Lung microvascular endothelial cell (primary cell): ENCODE measurements around the gene PODXL2. TPM values are rescaled to one million over a fixed set of nuclear protein-coding genes. Genes with fewer than 3 reads are reported as not detected.
"Not testable (repeated sequence)": the region's sequence is repeated elsewhere in the genome, so short reads cannot be mapped to it uniquely, and the experiment has no call there.

Experiments
- DNase-seq, 2 donors: peaks; one replicate each; pipeline versions ENCODE4 v3.0.0 to v3.0.0-alpha.2; 2010; ENCODE audit warnings: low read depth in 2 of 2
- total RNA-seq: library from RNA; depleted of rRNA; stranded (reverse); fragments of >200 nt; gene quantifications from 2 replicates; pipeline ENCODE4 v1.2.1, GENCODE V29; 2014

PODXL2 gene
- total RNA-seq, 1 donor from 2014 or later = 0.60 TPM

DNA sequence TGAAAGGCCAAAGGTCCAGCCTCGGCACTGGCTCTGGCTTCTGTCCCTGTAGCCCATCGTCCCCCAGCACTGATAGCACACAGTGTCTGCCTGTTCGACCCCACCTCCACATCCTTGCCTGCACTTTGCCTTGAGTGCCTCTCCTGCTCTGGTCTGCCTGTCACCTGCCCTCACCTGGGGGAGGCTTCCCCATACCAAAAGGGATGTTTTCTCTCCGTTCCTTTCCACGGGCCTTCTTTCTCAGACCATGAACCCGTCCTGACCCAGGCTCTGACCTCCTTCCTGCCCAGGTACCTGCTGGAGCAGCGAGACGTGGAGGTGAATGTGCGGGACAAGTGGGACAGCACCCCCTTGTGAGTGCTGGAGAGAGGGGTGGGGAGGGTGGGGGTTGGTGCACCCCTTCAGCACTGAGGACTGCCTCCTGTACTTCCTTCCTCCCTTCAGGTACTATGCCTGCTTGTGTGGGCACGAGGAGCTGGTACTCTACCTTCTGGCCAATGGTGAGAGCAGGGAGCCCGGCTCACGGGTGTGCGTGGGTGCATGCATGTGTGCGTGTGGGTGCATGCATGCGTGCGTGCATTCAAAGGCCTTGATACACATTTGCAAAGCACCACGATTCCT is 45.2 kb downstream of the PODXL2 start:
- no peak for DNase-seq

DNA sequence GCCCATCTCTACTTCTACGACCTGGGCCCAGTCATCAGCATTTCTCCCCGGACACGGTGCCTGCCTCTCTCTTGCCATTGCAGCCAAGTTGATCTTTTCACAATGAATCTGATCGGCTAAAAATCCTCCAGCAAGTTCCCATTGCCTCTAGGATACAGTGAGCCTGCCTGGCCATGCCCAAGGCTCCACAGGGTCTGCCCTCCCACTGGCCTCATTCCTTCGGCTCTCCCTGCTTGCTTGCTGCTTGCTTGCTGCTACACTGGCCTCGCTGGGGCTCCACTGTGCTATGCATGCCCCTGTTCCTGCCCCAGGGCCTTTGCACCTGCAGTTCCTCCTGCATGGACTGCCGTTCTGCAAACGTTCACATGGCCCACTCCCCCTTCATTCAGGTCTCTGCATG is 45.8 kb downstream of the PODXL2 start:
- DNase-seq = no peak

DNA sequence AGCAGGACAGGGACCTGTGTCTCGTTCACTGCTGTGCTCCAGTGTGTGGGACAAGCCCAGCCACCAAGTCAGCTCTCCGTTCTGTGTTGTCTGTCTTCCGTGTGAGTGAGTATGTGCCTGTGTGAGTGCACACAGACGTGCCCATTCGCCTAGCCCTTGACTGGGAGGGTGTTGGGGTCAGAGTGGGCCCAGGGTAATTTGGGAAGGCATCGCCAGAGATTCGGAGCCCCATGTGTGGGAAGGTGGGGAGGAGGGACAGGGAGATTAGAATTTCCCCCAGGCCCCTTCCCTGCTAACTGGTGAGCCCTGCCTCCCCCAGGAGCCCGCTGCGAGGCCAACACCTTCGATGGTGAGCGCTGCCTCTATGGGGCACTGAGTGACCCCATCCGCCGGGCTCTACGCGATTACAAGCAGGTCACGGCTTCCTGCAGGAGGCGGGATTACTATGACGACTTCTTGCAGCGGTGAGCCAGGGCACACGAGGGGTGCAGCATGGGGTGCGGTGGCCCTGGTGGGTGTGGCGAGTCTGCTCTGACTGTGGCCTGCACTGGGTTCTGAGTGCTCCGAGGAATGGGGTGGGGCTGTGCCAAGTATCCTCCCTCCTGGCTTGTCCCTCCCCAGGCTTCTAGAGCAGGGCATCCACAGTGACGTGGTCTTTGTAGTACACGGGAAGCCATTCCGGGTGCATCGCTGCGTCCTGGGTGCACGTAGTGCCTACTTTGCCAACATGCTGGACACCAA is 46.8 kb downstream of the PODXL2 start:
- no peak for DNase-seq

DNA sequence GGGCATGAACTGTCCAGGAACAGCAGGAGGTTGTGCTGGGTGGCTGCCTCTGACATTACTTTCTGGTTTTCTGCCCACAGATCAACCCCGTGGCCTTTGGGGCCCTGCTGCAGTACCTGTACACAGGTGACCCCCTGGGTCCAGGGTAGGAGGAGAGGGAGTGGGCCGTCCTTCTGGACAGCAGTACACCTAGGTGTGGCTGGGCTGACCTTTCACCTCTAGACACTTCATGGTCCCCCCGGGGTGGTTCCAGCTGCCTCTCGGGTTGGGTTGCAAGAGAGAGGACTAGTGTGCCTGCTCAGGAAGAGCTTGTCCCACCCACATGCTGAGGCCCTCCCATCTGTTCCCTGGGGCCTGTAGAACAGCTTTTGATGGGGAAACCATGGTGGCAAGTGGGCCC is 47.5 kb downstream of the PODXL2 start:
- no peak for DNase-seq

DNA sequence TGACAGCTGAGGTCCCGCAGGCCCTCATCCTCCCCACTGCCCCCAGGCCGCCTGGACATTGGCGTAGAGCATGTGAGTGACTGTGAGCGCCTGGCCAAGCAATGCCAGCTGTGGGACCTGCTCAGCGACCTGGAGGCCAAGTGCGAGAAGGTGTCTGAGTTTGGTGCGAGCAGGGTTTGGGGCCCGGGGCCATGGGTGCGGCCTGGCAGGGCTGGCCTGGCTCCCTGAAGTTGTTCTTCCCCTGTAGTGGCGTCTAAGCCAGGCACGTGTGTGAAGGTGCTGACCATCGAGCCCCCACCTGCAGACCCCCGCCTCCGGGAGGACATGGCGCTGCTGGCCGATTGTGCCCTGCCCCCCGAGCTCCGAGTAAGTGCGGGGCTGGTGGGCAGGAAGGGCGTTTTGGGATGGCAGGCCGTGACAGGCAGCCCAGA is 48.0 kb downstream of the PODXL2 start:
- DNase-seq = no peak

DNA sequence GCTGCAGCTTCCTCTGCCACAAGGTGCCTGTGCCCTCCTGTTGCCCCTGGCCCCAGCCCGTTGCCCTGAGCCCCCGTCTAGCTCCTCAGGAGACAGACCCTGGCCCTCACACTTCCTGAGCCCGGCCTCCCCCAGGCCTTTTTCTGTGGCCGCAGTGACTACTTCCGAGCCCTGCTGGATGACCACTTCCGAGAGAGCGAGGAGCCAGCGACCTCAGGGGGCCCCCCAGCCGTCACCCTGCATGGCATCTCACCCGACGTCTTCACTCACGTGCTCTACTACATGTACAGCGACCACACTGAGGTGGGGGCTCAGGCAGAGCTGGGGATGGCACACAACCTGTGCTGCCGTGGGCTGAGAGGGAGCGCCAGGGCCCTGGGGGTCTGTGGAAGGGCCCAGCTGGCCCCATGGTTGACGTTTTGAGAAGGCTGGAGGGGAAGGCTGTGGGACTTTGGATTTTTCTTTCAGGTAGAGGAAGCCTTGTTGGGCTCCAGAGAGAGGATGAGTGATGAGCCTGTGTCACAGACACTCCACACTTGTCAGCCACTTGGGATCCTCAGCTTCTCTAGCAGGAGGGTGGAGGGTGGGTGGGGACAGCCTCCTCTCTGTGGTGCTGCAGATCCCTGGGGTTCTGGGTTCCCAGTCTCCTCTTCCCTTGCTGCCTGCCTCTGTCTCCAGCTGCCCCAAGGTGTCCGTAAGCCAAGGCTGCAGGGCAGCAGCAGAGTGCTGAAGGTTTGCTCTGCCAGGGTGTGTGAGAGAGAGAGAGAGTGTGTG is 48.7 kb downstream of the PODXL2 start:
- no peak for DNase-seq

DNA sequence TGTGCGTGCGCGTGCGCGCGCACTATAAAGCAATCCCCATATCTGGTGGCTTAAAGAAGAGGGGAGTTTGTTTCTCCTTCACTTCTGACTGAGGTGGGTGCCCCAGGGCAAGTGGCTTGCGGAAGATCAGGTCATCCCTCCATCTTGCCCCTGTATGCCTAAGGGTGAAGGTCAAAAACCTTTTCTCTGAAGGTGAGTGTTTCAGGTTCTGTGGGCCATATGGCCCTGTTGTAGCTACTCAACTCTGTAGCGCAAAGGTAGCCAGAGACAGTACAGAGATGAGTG is 49.3 kb downstream of the PODXL2 start:
- DNase-seq = no peak

DNA sequence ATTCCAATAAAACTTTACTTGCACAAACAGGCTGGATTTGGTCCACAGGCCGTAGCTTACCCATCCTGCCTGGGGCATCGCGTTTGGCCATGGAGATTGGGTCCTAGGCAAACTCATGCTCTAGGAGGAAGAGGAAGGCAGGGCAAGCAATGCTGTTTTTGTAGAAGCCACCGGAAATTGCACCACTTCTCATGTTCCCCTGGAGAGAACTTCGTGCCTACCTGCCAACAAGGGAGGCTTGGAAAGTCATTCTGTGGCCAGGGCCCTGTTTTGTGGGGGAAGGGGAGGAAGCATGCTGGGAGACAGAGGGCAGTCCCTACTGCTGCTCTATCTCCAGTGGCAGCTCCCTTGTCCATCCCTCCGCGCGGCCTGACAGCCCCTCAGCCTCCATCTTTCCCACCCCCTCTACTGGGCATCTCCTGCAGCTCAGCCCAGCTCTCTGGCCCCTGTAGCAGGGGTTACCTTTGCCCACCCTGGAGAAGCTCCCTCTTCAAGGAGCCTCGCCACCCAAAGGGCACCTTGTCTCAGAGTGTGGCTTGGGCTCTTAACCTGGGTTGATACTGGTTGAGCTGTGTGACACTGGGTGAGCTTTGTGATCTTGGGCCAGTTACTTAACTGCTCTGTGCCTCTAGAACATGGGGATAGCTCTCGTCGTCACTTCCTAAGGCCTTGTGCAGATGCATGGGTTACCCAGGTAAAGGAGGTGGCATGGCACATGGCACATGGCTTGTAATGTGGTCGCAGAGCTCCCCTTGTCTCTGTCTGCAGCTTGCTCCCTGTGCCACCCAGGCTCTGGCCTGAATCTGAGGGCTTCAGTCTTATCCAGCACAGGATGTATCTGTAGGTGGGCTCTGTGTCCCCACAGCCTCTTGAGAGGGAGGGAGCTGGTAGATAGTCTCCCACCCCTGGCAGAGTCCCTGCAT is 49.9 kb downstream of the PODXL2 start:
- DNase-seq = no peak

DNA sequence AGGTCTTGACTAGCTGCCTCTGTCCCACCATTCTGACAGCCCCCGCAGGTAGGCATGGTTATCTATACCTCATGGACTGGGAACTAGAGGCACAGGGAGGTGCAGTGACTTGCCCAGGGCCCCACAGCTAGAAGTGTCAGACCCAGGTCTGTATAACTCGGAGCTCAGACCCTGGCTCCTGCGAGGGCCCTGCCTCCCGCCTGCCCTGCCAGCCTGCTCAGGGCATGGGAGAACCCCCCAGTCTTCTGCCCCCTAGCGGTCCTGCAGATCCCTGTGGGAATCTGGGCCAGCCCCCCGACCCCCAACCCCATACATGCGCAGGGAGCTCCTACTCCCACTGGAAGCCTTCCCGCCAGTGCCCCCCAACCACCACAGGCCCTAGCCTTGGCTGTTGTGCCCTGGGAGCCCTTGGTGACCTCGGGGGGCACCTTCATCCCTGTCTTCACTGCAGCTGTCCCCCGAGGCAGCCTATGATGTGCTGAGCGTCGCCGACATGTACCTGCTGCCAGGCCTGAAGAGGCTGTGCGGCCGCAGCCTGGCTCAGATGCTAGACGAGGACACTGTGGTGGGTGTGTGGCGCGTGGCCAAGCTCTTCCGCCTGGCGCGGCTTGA is 50.7 kb downstream of the PODXL2 start:
- DNase-seq = no peak

DNA sequence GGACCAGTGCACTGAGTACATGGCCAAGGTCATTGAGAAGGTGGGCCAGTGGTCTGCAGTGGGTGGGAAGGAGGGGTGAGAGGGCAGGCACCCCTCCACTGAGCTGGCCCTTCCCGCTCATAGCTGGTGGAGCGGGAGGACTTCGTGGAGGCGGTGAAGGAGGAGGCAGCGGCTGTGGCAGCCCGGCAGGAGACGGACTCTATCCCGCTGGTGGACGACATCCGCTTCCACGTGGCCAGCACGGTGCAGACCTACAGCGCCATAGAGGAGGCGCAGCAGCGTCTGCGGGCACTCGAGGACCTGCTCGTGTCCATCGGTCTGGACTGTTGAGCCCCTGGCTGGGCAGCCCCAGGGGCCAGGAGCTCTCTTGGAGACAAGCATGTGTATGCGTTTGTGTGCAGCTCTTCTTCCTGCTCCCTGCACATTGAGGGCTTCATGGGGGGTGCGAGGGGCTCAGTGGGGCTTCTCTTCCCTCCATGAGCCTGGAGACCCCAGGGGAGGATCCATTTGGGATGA is 51.2 kb downstream of the PODXL2 start:
- DNase-seq = no peak

DNA sequence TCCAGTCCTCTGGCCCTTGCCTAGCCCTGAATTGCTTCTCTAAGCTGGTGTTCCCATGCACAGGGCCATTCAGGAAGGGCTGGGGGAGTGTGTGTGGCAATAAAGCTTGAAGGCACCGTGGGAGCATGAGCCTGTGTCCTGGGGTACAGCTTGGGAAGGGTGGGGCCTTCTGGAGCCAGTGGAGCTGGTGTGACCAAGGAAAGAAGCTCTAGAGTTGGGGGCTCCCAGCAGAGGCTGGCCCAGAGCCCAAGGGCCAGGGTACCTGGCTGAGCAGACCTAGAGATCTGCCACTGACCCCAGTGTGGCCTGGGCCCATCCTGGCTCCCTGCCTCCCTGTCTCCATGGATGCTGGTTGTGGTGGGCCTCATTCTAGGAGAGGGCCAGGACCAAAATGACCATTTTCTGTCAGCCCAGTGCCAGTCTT is 51.8 kb downstream of the PODXL2 start:
- no peak for DNase-seq

DNA sequence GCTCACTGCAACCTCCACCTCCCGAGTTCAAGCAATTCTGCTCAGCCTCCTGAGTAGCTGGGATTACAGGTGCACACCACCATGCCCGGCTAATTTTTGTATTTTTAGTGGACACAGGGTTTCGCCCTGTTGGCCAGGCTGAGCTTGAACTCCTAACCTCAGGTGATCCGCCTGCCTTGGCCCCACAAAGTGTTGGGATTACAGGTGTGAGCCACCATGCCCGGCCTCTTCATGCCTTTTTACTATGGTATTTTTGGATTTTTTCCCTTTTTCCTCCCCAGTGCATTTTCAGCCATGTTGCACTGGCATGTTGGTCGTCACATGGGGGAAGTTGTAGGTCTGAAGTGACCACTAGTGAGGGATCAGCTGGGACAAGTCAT is 53.2 kb downstream of the PODXL2 start:
- DNase-seq = not testable (repeated sequence)

DNA sequence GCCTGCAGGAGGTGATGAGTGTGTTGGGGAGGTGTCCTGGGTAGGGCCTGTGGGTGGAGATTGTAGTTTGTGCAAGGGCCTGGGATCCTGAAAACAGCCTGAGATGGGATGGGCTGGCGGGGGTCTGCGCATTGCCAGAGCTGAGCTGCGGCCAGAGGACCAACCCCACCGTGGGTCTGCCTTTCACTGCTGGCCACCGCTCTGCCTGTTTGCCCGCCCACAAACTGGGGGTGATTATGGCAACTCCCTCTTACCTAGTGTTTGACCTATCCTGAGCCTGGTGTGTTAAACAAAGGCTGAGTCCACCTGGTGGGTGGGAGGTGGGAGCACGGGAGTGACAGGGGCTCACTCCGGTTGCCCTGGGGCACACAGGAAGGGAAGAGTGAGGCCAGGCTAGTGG is 53.6 kb downstream of the PODXL2 start:
- DNase-seq = no peak

DNA sequence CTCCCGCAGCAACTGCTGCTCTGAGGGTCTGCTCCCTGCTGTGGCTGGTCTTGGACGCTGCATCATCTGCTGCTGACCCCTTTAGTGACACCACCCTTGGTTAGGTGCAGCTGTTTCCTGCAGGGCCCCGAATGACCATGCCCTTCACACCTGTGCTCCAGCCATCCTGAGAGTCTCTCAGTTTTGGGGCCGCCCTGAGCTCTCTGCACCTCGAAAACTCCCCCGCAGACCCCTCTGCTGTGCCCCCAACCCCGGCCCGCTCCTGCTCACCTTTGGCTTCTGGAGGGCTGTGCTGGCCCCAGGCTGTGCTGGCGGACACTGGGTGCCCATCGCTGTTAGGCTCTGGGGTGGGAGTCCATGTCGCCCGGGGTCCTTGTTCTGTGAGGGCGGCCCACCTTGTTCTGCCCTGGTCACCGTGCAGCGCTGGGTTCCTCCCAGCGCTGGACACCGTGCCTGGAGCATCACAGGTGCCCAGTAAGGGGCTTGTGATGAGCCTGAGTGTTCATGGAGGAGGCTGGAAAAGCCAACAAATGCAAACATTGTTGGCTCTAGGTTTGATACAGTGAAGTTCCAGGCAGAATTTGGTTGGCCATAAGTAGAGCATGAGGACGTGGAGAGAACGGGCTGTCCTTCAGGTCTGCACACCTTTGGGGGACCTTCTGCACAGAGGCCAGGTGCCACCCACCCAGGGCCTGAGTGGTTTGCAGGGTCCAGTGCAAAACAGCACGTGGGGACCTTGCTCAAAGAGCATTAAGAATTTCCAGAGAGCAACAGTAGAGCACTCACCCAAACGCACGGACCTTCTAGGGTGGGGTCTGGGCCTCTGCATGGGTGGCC is 56.1 kb downstream of the PODXL2 start:
- no peak for DNase-seq

DNA sequence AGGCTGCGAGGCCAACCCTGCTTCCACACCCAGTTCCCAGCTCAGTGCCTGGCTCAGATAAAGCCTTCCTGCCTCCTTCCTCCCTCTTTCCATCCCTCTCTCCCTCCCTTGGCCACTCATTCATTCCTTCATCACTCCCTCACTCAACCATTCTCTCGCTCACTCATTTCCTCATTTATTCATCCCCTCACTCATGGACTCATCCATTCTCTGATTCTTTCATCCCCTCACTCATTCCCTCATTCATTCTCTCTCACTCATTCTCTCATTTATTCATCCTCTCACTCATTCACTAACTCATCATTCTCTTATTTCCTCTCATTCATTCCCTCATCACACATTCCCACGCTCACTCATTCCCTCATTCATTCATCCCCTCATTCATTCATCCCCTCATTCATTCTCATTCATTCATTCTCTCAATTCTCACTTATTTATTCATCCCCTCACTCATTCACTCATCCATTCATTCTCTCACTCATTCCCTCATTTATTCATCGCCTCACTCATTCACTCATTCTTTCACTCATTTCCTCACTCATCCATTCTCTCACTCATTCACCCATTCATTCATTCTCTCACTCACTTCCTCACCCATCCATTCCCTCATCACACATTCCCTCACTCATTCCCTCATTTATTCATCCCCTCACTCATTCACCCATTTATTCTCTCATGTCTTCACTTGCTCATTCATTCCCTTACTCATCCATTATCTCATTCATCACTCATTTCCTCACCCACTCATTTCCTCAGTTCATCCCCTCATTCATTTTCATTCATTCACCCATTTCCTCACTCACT is 56.9 kb downstream of the PODXL2 start:
- DNase-seq = no peak

DNA sequence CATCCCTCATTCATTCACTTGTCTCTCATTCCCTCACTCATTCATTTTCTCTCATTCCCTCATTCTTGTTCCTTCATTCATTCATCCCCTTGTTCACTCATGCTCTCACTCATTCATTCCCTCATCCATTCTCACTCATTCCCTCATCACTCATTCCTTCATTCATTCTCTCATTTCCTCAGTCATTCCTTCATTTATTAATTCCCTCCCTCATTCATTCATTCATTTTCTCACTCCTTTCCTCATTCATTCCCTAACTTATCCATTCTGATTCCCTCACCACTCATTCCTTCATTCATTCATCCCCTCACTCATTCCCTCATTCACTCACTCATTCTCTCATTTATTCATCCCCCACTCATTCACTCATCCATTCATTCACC is 57.5 kb downstream of the PODXL2 start:
- no peak for DNase-seq

DNA sequence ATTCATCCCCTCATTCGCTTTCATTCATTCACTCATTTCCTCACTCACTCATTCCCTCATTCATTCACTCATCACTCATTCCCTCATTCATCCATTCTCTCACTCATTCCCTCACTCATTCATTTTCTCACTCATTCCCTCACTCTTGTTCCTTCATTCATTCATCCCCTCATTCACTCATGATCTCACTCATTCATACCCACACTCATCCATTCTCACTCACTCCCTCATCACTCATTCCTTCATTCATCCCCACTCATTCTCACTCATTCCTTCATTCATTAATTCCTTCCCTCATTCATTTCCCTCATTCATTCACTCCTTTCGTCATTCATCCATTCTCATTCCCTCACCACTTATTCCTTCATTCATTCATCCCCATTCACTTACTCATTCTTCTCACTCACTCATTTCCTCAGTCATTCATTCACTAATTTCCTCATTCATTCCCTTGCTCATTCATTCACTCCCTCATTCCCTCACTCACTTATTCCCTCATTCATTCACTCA is 58.3 kb downstream of the PODXL2 start:
- DNase-seq = no peak

DNA sequence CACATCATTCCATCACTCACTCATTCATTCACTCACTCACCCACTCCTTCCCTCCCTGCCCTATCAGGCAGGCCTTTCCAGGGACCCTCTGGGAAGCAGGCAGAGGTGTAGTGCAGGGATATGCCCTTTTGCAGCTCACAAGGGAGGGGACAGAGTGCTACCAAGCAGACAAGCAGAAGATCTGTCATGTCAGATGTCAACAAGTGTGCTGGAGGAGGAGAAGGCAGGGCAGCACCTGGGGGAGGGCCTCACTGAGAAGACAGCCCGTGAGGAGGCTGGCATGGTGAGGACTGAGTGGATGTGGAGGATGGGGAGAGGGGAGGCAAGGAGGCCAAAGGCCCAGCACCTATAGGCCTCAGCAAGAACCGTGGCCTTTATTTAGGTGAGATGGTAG is 59.0 kb downstream of the PODXL2 start:
- DNase-seq = no peak
